CD8-positive, alpha-beta memory T cell (primary cell): ENCODE data around the gene MAPK6. TPM values are rescaled to one million over a fixed set of nuclear protein-coding genes. Genes with fewer than 3 reads are reported as not detected.
"Not testable (repeated sequence)": the region's sequence is repeated elsewhere in the genome, so short reads cannot be mapped to it uniquely, and the experiment has no call there.

Experiments used
- CTCF ChIA-PET: fragments of 350-600 bp; sonication (Branson Sonifier 250); formaldehyde crosslinking; loops from one replicate; lab custom pipeline; 2021; ENCODE audit warnings: antibody characterized with exemption; lab: Charles Lee
- POLR2A ChIA-PET: fragments of 350-600 bp; sonication (Branson Sonifier 250); formaldehyde crosslinking; loops from one replicate; lab custom pipeline; 2021; ENCODE audit warnings: antibody characterized with exemption; lab: Charles Lee
- DNase-seq, 5 donors: peaks; one replicate each; pipeline versions ENCODE4 v3.0.0 to v3.0.0-alpha.2; 2020 to 2022; ENCODE audit warnings: mixed read lengths in 1 of 5
- H3K27ac ChIP-seq: one replicate; pipeline ENCODE4 v1.7.0; 2013; ENCODE audit warnings: low read depth, mild to moderate bottlenecking, low read length, moderate library complexity
- H3K27me3 ChIP-seq: 2 replicates; pipeline ENCODE4 v1.7.0; 2013; ENCODE audit warnings: low read length, mild to moderate bottlenecking; ENCODE audit not compliant: insufficient read depth, poor library complexity, severe bottlenecking
- H3K36me3 ChIP-seq: 2 replicates; pipeline ENCODE4 v1.7.0; 2013; ENCODE audit warnings: mild to moderate bottlenecking, low read length, moderate library complexity; ENCODE audit not compliant: insufficient read depth
- H3K4me1 ChIP-seq: 2 replicates; pipeline ENCODE4 v1.7.0; 2013; ENCODE audit warnings: mild to moderate bottlenecking, low read length, moderate library complexity; ENCODE audit not compliant: insufficient read depth
- H3K4me3 ChIP-seq: 2 replicates; pipeline ENCODE4 v1.7.0; 2013; ENCODE audit warnings: mild to moderate bottlenecking, low read length
- H3K9me3 ChIP-seq: 2 replicates; pipeline ENCODE4 v1.7.0; 2013; ENCODE audit warnings: mild to moderate bottlenecking, low read length
- H3K27ac Mint-ChIP-seq, 8 donors: one replicate each; pipeline ENCODE4 v1.8.0; 2020 to 2021; ENCODE audit warnings: mixed read lengths in 8 of 8, mild to moderate bottlenecking in 6 of 8, inconsistent platforms in 3 of 8, moderate library complexity in 3 of 8
- H3K27me3 Mint-ChIP-seq, 2 donors: one replicate each; pipeline ENCODE4 v1.8.0; 2020 to 2021; ENCODE audit warnings: mixed read lengths in 2 of 2, mild to moderate bottlenecking in 1 of 2, moderate library complexity in 1 of 2
- H3K36me3 Mint-ChIP-seq, 3 donors: one replicate each; pipeline ENCODE4 v1.8.0; 2020 to 2021; ENCODE audit warnings: mixed read lengths in 3 of 3, inconsistent platforms in 1 of 3, mild to moderate bottlenecking in 1 of 3
- H3K4me1 Mint-ChIP-seq, 3 donors: one replicate each; pipeline ENCODE4 v1.8.0; 2020 to 2021; ENCODE audit warnings: mixed read lengths in 3 of 3, inconsistent platforms in 1 of 3, mild to moderate bottlenecking in 1 of 3
- H3K4me3 Mint-ChIP-seq, 7 donors: one replicate each; pipeline ENCODE4 v1.8.0; 2020 to 2021; ENCODE audit warnings: mixed read lengths in 7 of 7, mild to moderate bottlenecking in 6 of 7, moderate library complexity in 4 of 7, inconsistent platforms in 2 of 7
- H3K9me3 Mint-ChIP-seq, 5 donors: one replicate each; pipeline ENCODE4 v1.8.0; 2020 to 2022; ENCODE audit warnings: mixed read lengths in 5 of 5, mild to moderate bottlenecking in 3 of 5, moderate library complexity in 2 of 5, inconsistent platforms in 1 of 5
- polyA plus RNA-seq: library from polyadenylated mRNA; unstranded; fragments of 300-500 nt; fragmentation: Illumina TruSeq; gene quantifications from one replicate; pipeline ENCODE4 v1.2.3, GENCODE V29; 2021
- total RNA-seq, 2 experiments: library from RNA; stranded (reverse); gene quantifications; one replicate each; pipeline ENCODE4 v1.2.3, GENCODE V29; 2021

MAPK6 gene
- total and polyA plus RNA-seq, 3 experiments from 2014 or later = 7.9 to 103 (median 97.6) TPM

- H3K27me3 Mint-ChIP-seq, H3K27ac Mint-ChIP-seq, H3K27me3 ChIP-seq, POLR2A ChIA-PET, H3K4me1 ChIP-seq, DNase-seq, H3K9me3 ChIP-seq, H3K27ac ChIP-seq, H3K9me3 Mint-ChIP-seq, H3K4me1 Mint-ChIP-seq, H3K4me3 Mint-ChIP-seq, CTCF ChIA-PET, H3K4me3 ChIP-seq: not testable (repeated sequence)
- peaks cover 8 to 42% (median 14%) of the 10 kb centered on the region in 3 donors for H3K36me3 Mint-ChIP-seq
- H3K36me3 ChIP-seq = peaks cover 23% of the 10 kb centered on the region
Observed at GRCh38 chr15:52054858-52055257, 35.8 kb downstream of the MAPK6 start.

GRCh38 chr15:52056001-52056400 lies 37.0 kb downstream of the MAPK6 start:
- peaks cover 25% of the 10 kb centered on the region for H3K36me3 ChIP-seq
- H3K9me3 ChIP-seq = no peaks in the 10 kb centered on the region
- no peak for DNase-seq
- Mint-ChIP-seq H3K4me3 (no peak overlapping the region), H3K9me3 (no peaks in the 10 kb centered on the region), H3K27me3 (no peaks in the 10 kb centered on the region), H3K36me3 (peaks cover 10 to 46% (median 16%) of the 10 kb centered on the region in 3 donors), H3K27ac (no peak overlapping the region), H3K4me1 (no peaks in the 10 kb centered on the region)
- H3K4me1 ChIP-seq = no peaks in the 10 kb centered on the region
- H3K27ac ChIP-seq = no peak overlapping the region
- ChIA-PET CTCF (no interaction called here), POLR2A (no interaction called here)
- no peak overlapping the region for H3K4me3 ChIP-seq
- H3K27me3 ChIP-seq = no peaks in the 10 kb centered on the region

- H3K27me3 Mint-ChIP-seq = no peaks in the 10 kb centered on the region
- H3K36me3 Mint-ChIP-seq = peaks cover 10 to 46% (median 19%) of the 10 kb centered on the region in 3 donors
- DNase-seq = no peak
- CTCF ChIA-PET = no interaction called here
- H3K27ac ChIP-seq = no peak overlapping the region
- no peaks in the 10 kb centered on the region for H3K9me3 ChIP-seq
- no peaks in the 10 kb centered on the region for H3K9me3 Mint-ChIP-seq
- POLR2A ChIA-PET = no interaction called here
- no peaks in the 10 kb centered on the region for H3K4me1 Mint-ChIP-seq
- H3K27me3 ChIP-seq = no peaks in the 10 kb centered on the region
- H3K4me3 Mint-ChIP-seq = no peak overlapping the region
- H3K36me3 ChIP-seq = peaks cover 28% of the 10 kb centered on the region
- no peak overlapping the region for H3K27ac Mint-ChIP-seq
- H3K4me3 ChIP-seq = no peak overlapping the region
- H3K4me1 ChIP-seq = no peaks in the 10 kb centered on the region
Observed at GRCh38 chr15:52056496-52056895, 37.5 kb downstream of the MAPK6 start.

- Histone ChIP-seq H3K4me1 (no peaks in the 10 kb centered on the region), H3K4me3 (no peak overlapping the region), H3K9me3 (no peaks in the 10 kb centered on the region), H3K27ac (no peak overlapping the region), H3K27me3 (no peaks in the 10 kb centered on the region), H3K36me3 (peaks cover 33% of the 10 kb centered on the region)
- H3K9me3 Mint-ChIP-seq = no peaks in the 10 kb centered on the region
- no peak for DNase-seq
- CTCF ChIA-PET = interaction anchor here (1.1 to 1.6 kb wide), 2 partner anchors 21 to 54 kb away, joined by 3 to 5 read pairs; no protein-coding TSS in a partner anchor
- peak overlapping the region in 3 of 8 donors; percentile 37 to 56 (median 45) for H3K27ac Mint-ChIP-seq
- H3K36me3 Mint-ChIP-seq = peaks cover 10 to 49% (median 17%) of the 10 kb centered on the region in 3 donors
- no peak overlapping the region for H3K4me3 Mint-ChIP-seq
- H3K27me3 Mint-ChIP-seq = no peaks in the 10 kb centered on the region
- no peaks in the 10 kb centered on the region for H3K4me1 Mint-ChIP-seq
- POLR2A ChIA-PET = no interaction called here
Observed at GRCh38 chr15:52057996-52058395, 39.0 kb downstream of the MAPK6 start.

GRCh38 chr15:52060501-52060900 lies 41.5 kb downstream of the MAPK6 start:
- peak overlapping the region in 4 of 8 donors; percentile 4 to 72 (median 23) for H3K27ac Mint-ChIP-seq
- Histone ChIP-seq H3K9me3 (no peaks in the 10 kb centered on the region), H3K4me3 (no peak overlapping the region), H3K36me3 (peaks cover 41% of the 10 kb centered on the region), H3K4me1 (no peaks in the 10 kb centered on the region), H3K27me3 (no peaks in the 10 kb centered on the region), H3K27ac (no peak overlapping the region)
- no peaks in the 10 kb centered on the region for H3K4me1 Mint-ChIP-seq
- H3K36me3 Mint-ChIP-seq = peaks cover 10 to 61% (median 27%) of the 10 kb centered on the region in 3 donors
- H3K27me3 Mint-ChIP-seq = no peaks in the 10 kb centered on the region
- no peak overlapping the region for H3K4me3 Mint-ChIP-seq
- H3K9me3 Mint-ChIP-seq = no peaks in the 10 kb centered on the region
- no peak for DNase-seq
- POLR2A ChIA-PET = no interaction called here
- CTCF ChIA-PET = interaction anchor here (0.8 kb wide), 1 partner anchor 15 kb away, joined by 3 read pairs; no protein-coding TSS in a partner anchor

- Histone ChIP-seq H3K36me3 (peaks cover 12% of the 10 kb centered on the region), H3K9me3 (no peaks in the 10 kb centered on the region), H3K4me3 (no peak overlapping the region), H3K27me3 (no peaks in the 10 kb centered on the region), H3K4me1 (no peaks in the 10 kb centered on the region), H3K27ac (no peak overlapping the region)
- no peaks in the 10 kb centered on the region for H3K9me3 Mint-ChIP-seq
- no peak overlapping the region for H3K4me3 Mint-ChIP-seq
- ChIA-PET POLR2A (no interaction called here), CTCF (interaction anchor here (1.5 to 2.7 kb wide), 2 partner anchors 11 to 17 kb away, joined by 4 to 10 read pairs; no protein-coding TSS in a partner anchor)
- no peak for DNase-seq
- H3K27me3 Mint-ChIP-seq = peaks cover 0 to 3% of the 10 kb centered on the region in 2 donors
- H3K36me3 Mint-ChIP-seq = peaks cover 4 to 36% (median 14%) of the 10 kb centered on the region in 3 donors
- H3K4me1 Mint-ChIP-seq = peaks cover 15 to 16% (median 16%) of the 10 kb centered on the region in 3 donors
- peak overlapping the region in 7 of 8 donors; percentile 13 to 69 (median 29) for H3K27ac Mint-ChIP-seq
Observed at GRCh38 chr15:52066842-52067544, 48.0 kb downstream of the MAPK6 start.

GRCh38 chr15:52067545-52067926 lies 48.5 kb downstream of the MAPK6 start:
- peaks cover 4 to 31% (median 14%) of the 10 kb centered on the region in 3 donors for H3K36me3 Mint-ChIP-seq
- ChIA-PET POLR2A (no interaction called here), CTCF (interaction anchor here (1.5 to 2.7 kb wide), 2 partner anchors 11 to 18 kb away, joined by 4 to 10 read pairs; no protein-coding TSS in a partner anchor)
- H3K27me3 ChIP-seq = no peaks in the 10 kb centered on the region
- H3K36me3 ChIP-seq = peaks cover 10% of the 10 kb centered on the region
- no peak overlapping the region for H3K27ac ChIP-seq
- H3K4me3 ChIP-seq = no peak overlapping the region
- no peaks in the 10 kb centered on the region for H3K4me1 ChIP-seq
- no peak for DNase-seq
- H3K4me3 Mint-ChIP-seq = no peak overlapping the region
- peaks cover 15 to 16% (median 16%) of the 10 kb centered on the region in 3 donors for H3K4me1 Mint-ChIP-seq
- H3K27ac Mint-ChIP-seq = peak overlapping the region in 6 of 8 donors; percentile 14 to 69 (median 44)
- H3K27me3 Mint-ChIP-seq = peaks cover 0 to 3% of the 10 kb centered on the region in 2 donors
- no peaks in the 10 kb centered on the region for H3K9me3 ChIP-seq
- no peaks in the 10 kb centered on the region for H3K9me3 Mint-ChIP-seq

GRCh38 chr15:52068004-52068615 lies 49.1 kb downstream of the MAPK6 start:
- H3K9me3 Mint-ChIP-seq = no peaks in the 10 kb centered on the region
- H3K36me3 Mint-ChIP-seq = peaks cover 4 to 26% (median 14%) of the 10 kb centered on the region in 3 donors
- ChIA-PET POLR2A (no interaction called here), CTCF (interaction anchor here (1.5 to 2.7 kb wide), 2 partner anchors 10 to 19 kb away, joined by 4 to 10 read pairs; no protein-coding TSS in a partner anchor)
- Histone ChIP-seq H3K4me1 (no peaks in the 10 kb centered on the region), H3K36me3 (peaks cover 7% of the 10 kb centered on the region), H3K27ac (no peak overlapping the region), H3K4me3 (no peak overlapping the region), H3K27me3 (no peaks in the 10 kb centered on the region), H3K9me3 (no peaks in the 10 kb centered on the region)
- peaks cover 15 to 16% (median 16%) of the 10 kb centered on the region in 3 donors for H3K4me1 Mint-ChIP-seq
- DNase-seq = no peak
- peaks cover 0 to 3% of the 10 kb centered on the region in 2 donors for H3K27me3 Mint-ChIP-seq
- H3K4me3 Mint-ChIP-seq = no peak overlapping the region
- peak overlapping the region in 4 of 8 donors; percentile 21 to 75 (median 39) for H3K27ac Mint-ChIP-seq
